ENCODE data around the gene FGF6. TPM values are rescaled to one million over a fixed set of nuclear protein-coding genes. Genes with fewer than 3 reads are reported as not detected.

The FGF6 gene
- total RNA-seq, 1 experiment from 2014 or later: not detected

GRCh38 chr12:4448371-4448940 lies 2.8 kb upstream of the FGF6 start:
- no peak for DNase-seq (ENCODE audit: low read depth)

- no peak for DNase-seq (ENCODE audit: low read depth)
Measured at GRCh38 chr12:4447151-4447550, 1.5 kb upstream of the FGF6 start.

- DNase-seq (ENCODE audit: low read depth): no peak
Measured at GRCh38 chr12:4446335-4446734, 720 bp upstream of the FGF6 start.

GRCh38 chr12:4444031-4444430 lies 1.6 kb downstream of the FGF6 start:
- DNase-seq (ENCODE audit: low read depth): no peak

- DNase-seq (ENCODE audit: low read depth): no peak
Measured at GRCh38 chr12:4443616-4444015, 2.0 kb downstream of the FGF6 start.

- DNase-seq (ENCODE audit: low read depth): peak; percentile 67
Measured at GRCh38 chr12:4441355-4442335, 4.0 kb downstream of the FGF6 start.

- no peak for DNase-seq (ENCODE audit: low read depth)
Measured at GRCh38 chr12:4440187-4440941, 5.3 kb downstream of the FGF6 start.

GRCh38 chr12:4439736-4440135 lies 5.9 kb downstream of the FGF6 start:
- DNase-seq (ENCODE audit: low read depth): no peak

- no peak for DNase-seq (ENCODE audit: low read depth)
Measured at GRCh38 chr12:4438834-4439596, 6.6 kb downstream of the FGF6 start.

GRCh38 chr12:4435537-4435936 lies 10.1 kb downstream of the FGF6 start:
- DNase-seq (ENCODE audit: low read depth): peak; percentile 20

- no peak for DNase-seq (ENCODE audit: low read depth)
Measured at GRCh38 chr12:4434706-4435425, 10.7 kb downstream of the FGF6 start.

GRCh38 chr12:4434301-4434700 lies 11.3 kb downstream of the FGF6 start:
- no peak for DNase-seq (ENCODE audit: low read depth)

GRCh38 chr12:4433745-4434058 lies 11.9 kb downstream of the FGF6 start:
- DNase-seq (ENCODE audit: low read depth): no peak

GRCh38 chr12:4432878-4433744 lies 12.5 kb downstream of the FGF6 start:
- no peak for DNase-seq (ENCODE audit: low read depth)

- DNase-seq (ENCODE audit: low read depth): no peak
Measured at GRCh38 chr12:4431866-4432265, 13.7 kb downstream of the FGF6 start.

- DNase-seq (ENCODE audit: low read depth): no peak
Measured at GRCh38 chr12:4431436-4431835, 14.2 kb downstream of the FGF6 start.

GRCh38 chr12:4424422-4424821 lies 21.2 kb downstream of the FGF6 start:
- DNase-seq (ENCODE audit: low read depth): no peak

GRCh38 chr12:4423528-4424195 lies 22.0 kb downstream of the FGF6 start:
- DNase-seq (ENCODE audit: low read depth): no peak

GRCh38 chr12:4422985-4423384 lies 22.6 kb downstream of the FGF6 start:
- no peak for DNase-seq (ENCODE audit: low read depth)
